HG03064 (cell line): ENCODE data around the gene SCAMP3.

ENCODE experiments used
- ATAC-seq: cut with Tn5 transposase; IDR thresholded peaks from one replicate; pipeline ENCODE4 v1.9.1; 2021; ENCODE audit warnings: low read depth; ENCODE audit not compliant: unreplicated experiment

SCAMP3 gene

DNA sequence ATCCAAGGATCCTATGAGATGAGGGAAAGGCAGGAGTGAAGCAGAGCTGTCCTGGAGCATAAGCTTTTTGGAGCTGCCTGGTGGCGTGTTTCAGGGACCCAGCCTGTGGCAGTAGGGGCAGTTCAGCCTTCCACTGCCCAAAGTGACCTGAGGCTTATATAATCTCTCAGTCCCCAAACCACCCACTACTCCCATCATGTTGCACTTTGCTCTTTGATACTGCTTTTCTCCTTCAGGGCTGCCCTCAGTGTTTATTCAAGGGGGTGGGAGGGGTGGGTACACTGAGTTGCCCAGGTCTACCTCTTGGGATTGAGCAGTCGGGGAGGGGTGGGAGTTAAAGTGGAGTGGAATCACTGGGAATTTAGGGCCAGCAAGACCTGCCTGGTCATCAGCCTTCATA lies 24.4 kb upstream of the SCAMP3 start:
- ATAC-seq: no peak

DNA sequence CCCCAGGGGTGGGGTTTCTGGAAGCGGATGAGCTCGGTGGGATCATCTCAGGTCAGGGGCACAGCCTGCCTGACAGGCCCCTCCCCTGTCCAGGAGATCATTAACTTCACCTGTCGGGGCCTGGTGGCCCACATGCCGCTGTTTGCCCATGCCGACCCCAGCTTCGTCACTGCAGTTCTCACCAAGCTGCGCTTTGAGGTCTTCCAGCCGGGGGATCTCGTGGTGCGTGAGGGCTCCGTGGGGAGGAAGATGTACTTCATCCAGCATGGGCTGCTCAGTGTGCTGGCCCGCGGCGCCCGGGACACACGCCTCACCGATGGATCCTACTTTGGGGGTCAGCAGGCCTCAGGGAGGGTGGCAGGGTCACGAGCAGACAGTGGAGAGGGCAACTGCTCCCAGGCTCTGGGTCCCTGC lies 23.5 kb upstream of the SCAMP3 start:
- no peak for ATAC-seq

DNA sequence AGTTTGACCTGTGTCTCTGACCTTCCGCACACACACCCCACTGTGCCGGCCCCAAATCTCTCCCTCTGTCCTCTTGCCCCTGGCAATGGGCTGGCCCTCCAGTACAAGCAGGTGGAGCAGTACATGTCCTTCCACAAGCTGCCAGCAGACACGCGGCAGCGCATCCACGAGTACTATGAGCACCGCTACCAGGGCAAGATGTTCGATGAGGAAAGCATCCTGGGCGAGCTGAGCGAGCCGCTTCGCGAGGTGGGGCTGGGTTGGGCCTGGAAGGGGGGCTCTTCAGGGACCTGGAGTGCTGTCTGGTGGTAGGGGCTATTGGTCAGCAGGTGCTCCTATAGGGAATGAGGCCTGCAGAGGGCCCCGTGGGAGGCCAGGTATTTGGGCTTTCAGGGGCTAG lies 22.9 kb upstream of the SCAMP3 start:
- ATAC-seq: no peak

DNA sequence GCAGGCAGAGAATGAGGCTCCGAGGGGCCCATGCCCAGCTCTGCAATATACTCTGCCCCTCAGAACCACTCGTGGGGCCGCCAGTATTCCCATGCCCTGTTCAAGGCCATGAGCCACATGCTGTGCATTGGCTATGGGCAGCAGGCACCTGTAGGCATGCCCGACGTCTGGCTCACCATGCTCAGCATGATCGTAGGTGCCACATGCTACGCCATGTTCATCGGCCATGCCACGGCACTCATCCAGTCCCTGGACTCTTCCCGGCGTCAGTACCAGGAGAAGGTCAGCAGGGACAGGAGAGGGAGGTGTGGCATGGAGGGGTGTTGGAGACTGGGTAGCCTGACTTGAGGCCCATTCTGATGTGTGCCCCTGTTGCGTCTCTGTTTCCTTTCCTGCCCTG lies 22.3 kb upstream of the SCAMP3 start:
- ATAC-seq: no peak

DNA sequence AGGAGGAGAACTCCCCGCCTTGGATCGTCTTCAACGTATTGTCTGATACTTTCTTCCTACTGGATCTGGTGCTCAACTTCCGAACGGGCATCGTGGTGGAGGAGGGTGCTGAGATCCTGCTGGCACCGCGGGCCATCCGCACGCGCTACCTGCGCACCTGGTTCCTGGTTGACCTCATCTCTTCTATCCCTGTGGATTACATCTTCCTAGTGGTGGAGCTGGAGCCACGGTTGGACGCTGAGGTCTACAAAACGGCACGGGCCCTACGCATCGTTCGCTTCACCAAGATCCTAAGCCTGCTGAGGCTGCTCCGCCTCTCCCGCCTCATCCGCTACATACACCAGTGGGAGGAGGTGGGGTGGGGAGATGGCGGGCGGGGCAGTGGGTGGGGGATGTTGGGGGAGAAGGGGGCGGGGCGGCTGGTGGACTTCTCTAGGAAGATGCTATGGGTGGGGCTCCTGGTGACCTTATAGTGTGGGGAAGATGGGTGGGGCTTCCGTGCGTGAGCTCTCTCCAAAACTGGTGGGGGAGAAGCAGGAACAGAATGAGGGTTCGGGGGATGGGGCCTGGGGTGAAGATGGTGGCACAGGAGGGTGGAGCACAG lies 20.4 kb upstream of the SCAMP3 start:
- ATAC-seq: no peak

DNA sequence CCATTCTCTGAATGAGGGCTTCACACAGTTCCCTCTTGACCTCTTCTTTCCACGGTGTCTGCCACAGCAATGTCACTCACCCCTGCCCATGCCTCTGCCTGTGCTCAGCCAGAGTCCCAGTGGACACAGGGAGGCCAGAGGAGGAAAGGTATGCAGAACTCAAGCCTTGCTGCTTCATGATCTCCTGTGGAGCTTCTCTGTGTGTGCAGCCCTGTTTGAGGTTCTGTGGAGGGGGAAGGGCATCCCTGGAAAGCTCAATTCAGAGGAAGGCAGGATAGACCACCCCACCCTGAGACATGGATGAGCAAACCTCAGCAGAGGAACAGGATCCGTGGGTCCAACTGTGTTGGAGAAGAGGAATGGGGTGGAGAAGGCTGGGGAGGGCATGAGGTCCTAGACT lies 17.1 kb upstream of the SCAMP3 start:
- no peak for ATAC-seq

DNA sequence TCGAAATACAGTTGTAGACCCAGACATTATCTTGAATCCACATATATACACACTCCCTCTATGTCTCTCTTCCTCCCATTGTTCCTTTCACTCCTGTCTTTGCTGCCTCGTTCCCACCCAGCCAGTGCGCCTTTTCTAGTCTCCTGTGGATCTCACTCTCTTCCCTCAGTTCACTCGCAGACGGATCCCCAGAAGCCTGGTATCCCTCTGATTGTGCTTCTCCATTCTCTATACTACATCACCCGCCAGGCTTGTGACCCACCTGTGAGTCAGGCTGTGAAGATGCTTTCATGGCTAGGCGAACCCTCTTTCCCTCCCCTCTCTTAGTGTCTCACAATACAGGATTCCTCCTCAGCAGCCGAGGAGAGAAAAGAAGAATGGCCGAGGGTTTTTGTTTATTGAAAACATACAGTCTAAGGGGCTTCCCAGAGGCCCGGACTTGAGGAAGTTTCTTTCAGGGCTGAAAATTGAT lies 16.6 kb upstream of the SCAMP3 start:
- no peak for ATAC-seq

DNA sequence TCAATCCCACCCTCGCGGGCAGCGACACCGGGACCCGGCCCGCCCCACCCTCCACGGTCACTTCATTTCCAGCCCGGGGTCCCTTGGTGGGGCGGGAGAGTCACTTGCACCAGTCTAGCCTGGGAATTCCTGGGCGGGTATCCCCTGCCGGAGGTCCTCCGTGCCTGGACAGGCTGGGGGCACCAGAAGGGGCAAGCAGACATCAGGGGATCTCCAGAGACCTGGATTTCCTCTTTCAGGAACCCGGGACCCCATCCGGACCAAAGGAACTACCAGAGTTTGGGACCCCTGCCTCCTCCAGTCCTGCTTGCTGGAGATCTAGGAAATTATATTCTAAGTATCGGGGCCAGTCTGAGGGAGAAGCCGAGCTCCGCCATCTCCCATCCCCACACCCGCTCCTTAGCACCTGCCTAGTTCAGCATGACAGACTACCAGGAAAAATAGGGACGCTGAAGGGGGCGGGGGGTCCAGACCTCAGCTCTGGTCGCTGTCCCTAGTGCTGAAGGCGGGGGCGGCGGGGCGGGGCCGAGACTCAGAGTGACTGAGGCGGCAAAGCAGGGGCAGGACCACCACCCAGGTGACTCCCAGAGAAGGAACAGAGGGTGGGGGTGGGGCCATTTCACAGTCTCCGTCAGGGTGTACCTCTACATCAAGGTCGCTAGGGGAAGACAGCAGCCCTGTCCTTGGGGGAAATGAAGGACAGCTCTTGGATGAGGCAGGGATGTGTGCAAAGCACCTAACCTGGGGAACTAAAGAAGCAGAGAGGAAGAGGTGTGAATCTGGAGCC lies 15.9 kb upstream of the SCAMP3 start:
- ATAC-seq: no peak

DNA sequence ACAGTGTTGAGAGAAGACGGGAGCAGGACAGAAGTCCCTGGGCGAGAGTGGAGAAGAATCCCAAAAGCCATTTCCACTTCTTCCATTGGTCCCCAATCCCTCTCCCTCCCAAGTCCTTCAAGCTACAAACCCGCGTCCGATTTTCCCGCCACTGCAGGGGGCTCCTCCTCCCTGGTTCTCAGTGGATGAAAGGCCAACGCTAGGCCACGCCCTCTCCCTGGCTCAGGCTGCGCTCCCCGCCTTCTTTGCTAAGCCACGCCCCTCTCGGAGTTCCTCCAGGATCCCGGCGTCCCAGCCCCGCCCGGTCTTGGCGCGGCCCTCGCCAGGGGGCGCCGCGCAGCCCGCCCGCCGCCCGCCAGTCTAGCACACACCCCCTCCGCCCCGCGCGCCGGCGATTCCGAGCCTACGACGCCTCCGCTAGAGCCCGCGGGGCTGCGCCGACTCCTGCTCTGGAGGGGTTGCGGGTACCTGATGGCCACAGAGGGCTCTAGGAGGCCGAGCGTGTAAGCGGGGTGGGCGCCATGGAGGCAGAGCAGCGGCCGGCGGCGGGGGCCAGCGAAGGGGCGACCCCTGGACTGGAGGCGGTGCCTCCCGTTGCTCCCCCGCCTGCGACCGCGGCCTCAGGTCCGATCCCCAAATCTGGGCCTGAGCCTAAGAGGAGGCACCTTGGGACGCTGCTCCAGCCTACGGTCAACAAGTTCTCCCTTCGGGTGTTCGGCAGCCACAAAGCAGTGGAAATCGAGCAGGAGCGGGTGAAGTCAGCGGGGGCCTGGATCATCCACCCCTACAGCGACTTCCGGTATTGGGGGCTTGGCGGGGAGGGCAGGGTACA lies 15.1 kb upstream of the SCAMP3 start, which contains the start of gene HCN3:
Gene HCN3, plus strand, starts transcription at position 394 of the 832 bp plus-strand sequence. Its CDS starts 128 bp downstream, at position 522.
- ATAC-seq: peak; percentile 54

DNA sequence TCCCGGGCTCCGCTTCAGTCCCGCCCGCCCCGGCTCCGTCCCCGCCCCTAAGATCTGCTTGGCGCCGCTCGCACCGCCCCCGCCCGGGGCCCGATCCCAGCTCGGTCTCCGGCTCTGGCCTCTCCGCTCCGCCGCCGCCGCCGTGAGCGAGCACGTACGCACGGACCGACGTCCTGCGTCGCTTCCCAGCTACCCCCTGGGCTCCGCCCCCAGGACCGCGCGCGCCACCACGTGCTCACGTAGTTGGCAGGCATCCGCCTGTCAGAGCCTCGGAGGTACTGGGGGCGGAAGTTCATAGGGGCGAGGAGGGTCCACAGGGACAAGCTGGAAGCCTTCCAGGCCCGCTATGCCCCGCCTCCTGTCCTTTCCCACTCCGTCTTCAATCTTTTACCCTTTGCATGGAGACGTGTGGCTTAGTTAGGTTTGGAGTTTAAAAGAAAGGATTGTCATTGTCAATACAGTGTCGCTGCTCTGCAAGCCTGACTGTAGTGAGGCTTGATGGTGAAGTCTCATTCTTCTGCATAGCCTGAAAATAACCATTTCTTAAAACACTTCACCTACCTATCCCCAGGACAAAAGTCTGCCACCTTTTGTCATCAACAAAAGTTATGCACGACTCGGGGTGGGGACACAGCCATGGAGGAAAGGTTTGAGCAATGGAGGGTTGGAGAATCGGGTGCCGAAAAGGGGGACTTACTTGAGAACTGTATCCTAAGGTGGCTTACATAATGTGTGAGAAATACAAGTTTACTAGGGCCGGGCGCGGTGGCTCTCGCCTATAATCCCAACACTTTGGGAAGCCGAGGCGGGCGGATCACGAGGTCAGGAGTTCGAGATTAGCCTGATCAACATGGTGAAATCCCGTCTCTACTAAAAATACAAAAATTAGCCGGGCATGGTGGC lies 11.4 kb upstream of the SCAMP3 start, which contains the start of gene CLK2:
Gene CLK2, minus strand, starts transcription at position 162 of the 903 bp plus-strand sequence. CDS start 2,527 bp downstream, outside the sequence.
- ATAC-seq: peak; percentile 68

DNA sequence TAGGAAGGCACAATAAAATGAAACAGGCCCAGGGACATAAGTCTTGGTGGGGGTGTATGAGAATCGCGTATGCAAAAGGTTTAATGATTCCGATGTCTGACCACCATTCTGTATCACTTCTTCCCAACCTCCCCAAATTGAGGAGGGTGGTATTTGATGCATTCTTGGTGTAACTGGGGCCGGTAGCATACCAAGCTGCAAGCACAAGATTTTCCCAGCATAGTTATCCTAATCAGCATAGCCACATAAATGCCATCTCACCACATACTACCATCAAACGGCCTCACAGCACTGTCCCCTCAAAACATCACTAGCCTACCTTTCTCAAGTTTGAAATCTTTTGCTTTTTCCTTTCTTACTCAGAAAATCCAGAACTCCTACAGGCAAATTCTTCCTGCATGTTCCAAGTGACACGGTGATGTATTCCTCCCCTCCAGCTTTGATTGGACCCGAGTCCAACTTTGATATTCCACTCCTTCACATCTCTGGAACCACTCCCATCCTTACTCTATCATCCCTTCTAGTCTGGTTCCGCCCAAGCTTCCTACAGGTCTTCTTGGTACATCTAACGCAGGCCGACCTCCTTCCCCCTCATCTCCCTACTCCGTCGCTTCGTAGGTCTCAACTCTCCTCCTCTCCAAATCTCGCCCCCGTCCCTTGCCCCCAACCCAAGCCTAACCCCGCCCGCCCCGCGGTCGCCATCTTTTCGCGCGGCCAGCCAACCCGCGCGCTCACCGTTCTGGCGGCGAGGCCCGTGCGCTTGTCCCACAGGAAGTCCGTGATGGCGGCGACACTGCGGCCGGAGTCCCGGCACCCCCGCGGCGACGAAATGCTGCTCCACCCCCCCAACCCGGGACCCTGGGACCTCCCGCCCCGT lies 10.5 kb upstream of the SCAMP3 start:
- peak; percentile 37 for ATAC-seq

DNA sequence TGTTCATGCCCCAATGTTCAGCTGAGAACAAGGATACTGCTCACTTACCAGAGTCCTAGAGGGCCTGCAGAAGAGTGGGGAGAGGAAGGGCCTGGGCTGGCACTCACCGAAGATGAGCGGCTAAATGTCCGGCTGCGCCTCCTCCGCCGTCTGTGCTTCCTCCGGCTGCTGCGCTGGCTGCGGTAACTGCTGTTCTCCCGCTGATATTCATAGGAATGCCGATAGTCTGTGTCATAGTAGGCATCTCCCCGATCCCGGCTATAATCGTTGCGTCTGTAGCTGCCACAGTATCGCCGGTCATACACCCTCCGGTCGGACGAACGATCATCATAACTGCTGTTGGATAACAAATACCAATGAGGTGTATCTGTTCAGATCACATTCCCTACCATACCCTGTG lies 7.2 kb upstream of the SCAMP3 start:
- ATAC-seq: no peak

DNA sequence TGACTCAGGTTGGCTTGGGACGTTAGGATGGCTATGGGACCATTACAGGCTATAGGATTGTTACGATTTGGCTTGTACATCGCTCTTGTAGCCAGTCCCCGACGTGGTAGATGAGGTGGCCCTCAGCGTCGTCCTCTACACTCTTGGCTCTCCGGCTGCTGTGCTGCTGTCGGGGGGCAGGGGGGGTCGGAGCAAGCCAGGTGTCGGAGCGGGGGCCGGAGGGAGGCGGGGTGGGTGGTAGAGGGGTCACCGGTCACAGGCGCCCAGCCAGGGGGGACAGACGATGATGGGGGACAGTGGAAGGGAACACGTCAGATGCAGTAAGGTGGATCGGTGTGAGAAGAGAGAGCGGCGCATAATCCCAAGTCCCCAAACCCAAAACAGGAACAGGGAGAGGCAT lies 6.5 kb upstream of the SCAMP3 start:
- no peak for ATAC-seq

DNA sequence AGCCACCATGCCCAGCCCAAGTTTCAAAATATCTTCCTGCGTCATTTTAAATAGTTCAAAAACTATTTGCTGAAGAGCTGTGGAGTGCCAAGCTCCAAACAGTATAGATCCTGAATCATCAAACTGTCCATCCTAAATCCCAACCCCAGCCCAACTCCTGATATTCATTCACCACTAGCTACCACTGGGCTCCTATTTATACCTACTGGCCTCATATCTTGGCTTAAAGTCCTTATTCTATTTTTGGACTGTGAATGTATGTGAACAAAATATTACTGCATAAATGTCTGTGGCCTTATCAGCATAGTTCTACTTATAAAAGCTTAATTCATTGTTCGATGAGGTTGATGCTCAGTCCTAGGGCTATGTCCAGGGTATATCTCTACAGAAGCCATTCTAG lies 5.2 kb upstream of the SCAMP3 start:
- ATAC-seq: no peak

DNA sequence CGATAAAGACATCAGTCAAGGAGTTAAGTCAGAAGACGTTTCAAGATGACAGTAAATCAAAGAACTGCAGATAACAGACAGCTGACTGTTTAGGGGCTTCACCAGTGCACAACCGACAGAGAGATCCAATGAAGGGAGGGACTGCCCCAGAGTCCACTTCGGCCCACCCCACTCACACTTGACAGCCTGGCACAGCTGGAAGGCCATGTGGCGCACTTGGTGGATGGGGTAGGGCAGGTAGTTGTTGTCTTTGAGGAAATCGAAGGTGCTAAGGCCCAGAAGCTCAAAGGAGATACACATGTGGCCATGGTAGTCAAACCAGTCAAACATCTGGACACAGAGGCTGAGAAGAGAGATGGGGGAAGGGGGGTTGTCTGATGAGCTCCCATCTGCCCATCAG lies 4.4 kb upstream of the SCAMP3 start:
- ATAC-seq: no peak

DNA sequence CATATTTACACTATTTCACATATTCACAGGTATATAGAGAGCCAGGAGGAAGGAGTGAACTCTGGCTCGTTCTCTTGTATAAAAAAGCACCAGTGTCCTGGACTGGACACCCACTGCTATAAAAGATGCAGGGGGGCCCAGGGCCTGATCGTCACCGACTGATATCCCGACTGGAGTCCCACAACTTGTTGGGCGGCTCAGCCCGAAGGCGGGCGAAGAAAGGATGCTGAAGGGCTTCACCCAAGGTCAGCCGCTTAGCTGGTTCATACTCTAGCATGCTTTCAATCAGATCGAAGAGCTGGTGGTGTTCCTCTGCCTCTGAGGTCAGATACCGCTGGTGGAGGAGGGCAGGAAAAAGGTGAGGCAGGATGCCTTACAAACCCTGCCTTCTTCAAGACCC lies 907 bp upstream of the SCAMP3 start:
- ATAC-seq: no peak

DNA sequence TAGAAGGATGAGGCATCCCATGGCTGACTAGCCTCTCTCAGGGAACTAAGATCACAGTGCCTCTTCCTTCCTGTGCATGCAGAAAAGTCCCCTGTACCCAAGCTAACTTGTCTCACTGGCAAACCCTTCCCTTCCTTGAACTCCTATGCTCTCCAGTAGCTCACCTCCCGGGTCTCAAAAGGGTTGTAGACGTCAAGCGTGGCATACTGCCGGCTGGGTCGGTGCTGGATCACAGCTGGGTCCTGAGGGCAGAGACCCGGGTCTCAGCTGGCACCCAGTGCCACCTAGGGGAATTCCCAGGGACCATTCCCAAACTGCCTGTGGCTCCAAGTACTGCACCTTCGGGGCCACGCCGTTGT lies 688 bp downstream of the SCAMP3 start:
- peak; percentile 10 for ATAC-seq

DNA sequence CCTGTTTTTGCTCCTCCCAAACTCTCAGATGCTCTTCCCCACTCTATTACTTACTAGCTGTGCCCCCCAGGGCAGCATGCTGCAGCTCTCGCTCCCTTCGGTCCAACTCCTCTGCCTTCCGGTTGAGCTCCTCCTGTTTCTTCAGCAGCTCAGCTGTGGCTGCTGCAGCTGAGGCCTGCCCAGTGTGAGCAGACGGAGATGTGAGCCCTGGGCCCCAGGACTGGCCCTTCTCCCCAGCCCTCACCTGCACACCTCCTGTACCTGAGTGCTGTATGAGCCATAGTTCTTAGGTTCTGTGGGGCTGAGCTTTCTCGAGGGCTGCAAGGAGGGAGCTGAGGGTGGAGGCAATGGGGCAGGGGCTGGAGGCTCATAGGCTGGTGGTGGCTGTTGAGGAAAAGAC lies 1.9 kb downstream of the SCAMP3 start:
- ATAC-seq: no peak
